Ammon's horn (tissue), 1 donor: Measurements from ENCODE around the gene CHST9.
"Not testable (repeated sequence)": the region's sequence is repeated elsewhere in the genome, so short reads cannot be mapped to it uniquely, and the experiment has no call there.

Experiments used
- DNase-seq: peaks from one replicate; pipeline ENCODE4 v3.0.0-alpha.2; 2016; ENCODE audit warnings: low spot score

The CHST9 gene

GRCh38 chr18:27185025-27185763 lies at the start of gene CHST9:
TSS of gene CHST9 (minus strand) at chr18:27185308. CDS start at chr18:27142809, 42,499 bp downstream.
- DNase-seq: peak; percentile 8

- DNase-seq: not testable (repeated sequence)
These were observed 47.2 kb upstream of the CHST9 start for GRCh38 chr18:27232355-27232754.

- not testable (repeated sequence) for DNase-seq
These were observed 46.6 kb upstream of the CHST9 start for GRCh38 chr18:27231671-27232070.

GRCh38 chr18:27231221-27231620 lies 46.1 kb upstream of the CHST9 start:
- not testable (repeated sequence) for DNase-seq

- DNase-seq: no peak
These were observed 42.6 kb upstream of the CHST9 start for GRCh38 chr18:27227721-27228120.

GRCh38 chr18:27226556-27227075 lies 41.5 kb upstream of the CHST9 start:
- DNase-seq: no peak

GRCh38 chr18:27225947-27226481 lies 40.9 kb upstream of the CHST9 start:
- no peak for DNase-seq

GRCh38 chr18:27223526-27224291 lies 38.6 kb upstream of the CHST9 start:
- DNase-seq: no peak

GRCh38 chr18:27214831-27215230 lies 29.7 kb upstream of the CHST9 start:
- no peak for DNase-seq

GRCh38 chr18:27213123-27213717 lies 28.1 kb upstream of the CHST9 start:
- no peak for DNase-seq

GRCh38 chr18:27211569-27211968 lies 26.5 kb upstream of the CHST9 start:
- no peak for DNase-seq

- DNase-seq: no peak
These were observed 21.3 kb upstream of the CHST9 start for GRCh38 chr18:27206411-27206810.

- no peak for DNase-seq
These were observed 17.6 kb upstream of the CHST9 start for GRCh38 chr18:27202741-27203140.

GRCh38 chr18:27198036-27198435 lies 12.9 kb upstream of the CHST9 start:
- DNase-seq: no peak

- no peak for DNase-seq
These were observed 3.2 kb upstream of the CHST9 start for GRCh38 chr18:27188309-27188708.

- DNase-seq: no peak
These were observed 789 bp upstream of the CHST9 start for GRCh38 chr18:27185897-27186296.

GRCh38 chr18:27184115-27185024 lies 738 bp downstream of the CHST9 start:
- DNase-seq: peak; percentile 65

GRCh38 chr18:27181726-27182125 lies 3.4 kb downstream of the CHST9 start:
- no peak for DNase-seq

- no peak for DNase-seq
These were observed 6.7 kb downstream of the CHST9 start for GRCh38 chr18:27178424-27178823.

- no peak for DNase-seq
These were observed 9.2 kb downstream of the CHST9 start for GRCh38 chr18:27175914-27176313.

- DNase-seq: no peak
These were observed 9.9 kb downstream of the CHST9 start for GRCh38 chr18:27175245-27175644.
